Calu3 (cell line): ENCODE data around the gene GTPBP10. TPM values are rescaled to one million over a fixed set of nuclear protein-coding genes. Genes with fewer than 3 reads are reported as not detected.

Experiments
- BruUV-seq: library from RNA; stranded (reverse); fragments of 400-500 nt; replicated peaks from 2 replicates; lab custom pipeline; 2021; lab: Mats Ljungman, UMichigan
- CTCF ChIA-PET: fragments of 300-600 bp; sonication (Branson Sonifier 250); formaldehyde crosslinking; loops from one replicate; lab custom pipeline; 2022; ENCODE audit warnings: antibody characterized with exemption; lab: Charles Lee
- DNase-seq: peaks from one replicate; pipeline ENCODE4 v3.0.0; 2022
- H3K27ac Mint-ChIP-seq: one replicate; pipeline ENCODE4 v1.8.0; 2022; ENCODE audit warnings: mixed read lengths; ENCODE audit not compliant: unreplicated experiment
- H3K27me3 Mint-ChIP-seq: one replicate; pipeline ENCODE4 v1.8.0; 2022; ENCODE audit warnings: mixed read lengths; ENCODE audit not compliant: unreplicated experiment
- H3K36me3 Mint-ChIP-seq: one replicate; pipeline ENCODE4 v1.8.0; 2022; ENCODE audit warnings: mild to moderate bottlenecking, moderate library complexity, mixed read lengths; ENCODE audit not compliant: insufficient read depth, unreplicated experiment
- H3K4me1 Mint-ChIP-seq: one replicate; pipeline ENCODE4 v1.8.0; 2022; ENCODE audit warnings: mild to moderate bottlenecking, low read depth, mixed read lengths; ENCODE audit not compliant: unreplicated experiment
- H3K4me3 Mint-ChIP-seq: one replicate; pipeline ENCODE4 v1.8.0; 2022; ENCODE audit warnings: mild to moderate bottlenecking, low read depth, moderate library complexity, mixed read lengths; ENCODE audit not compliant: unreplicated experiment
- H3K9me3 Mint-ChIP-seq: one replicate; pipeline ENCODE4 v1.8.0; 2022; ENCODE audit warnings: low read depth, mixed read lengths; ENCODE audit not compliant: unreplicated experiment
- intact Hi-C: fragments of 100-400 bp; cut with micrococcal nuclease; formaldehyde crosslinking; loops from one replicate; pipeline ENCODE4 v1.10.0; 2022; ENCODE audit not compliant: unreplicated experiment
- total RNA-seq: library from RNA; stranded (reverse); gene quantifications from 2 replicates; pipeline ENCODE4 v1.2.3, GENCODE V29; 2022
- TF ChIP-seq, protein P1 (sequence below): fragments of 200-600 bp; IDR thresholded peaks from one replicate; pipeline ENCODE4 v1.8.0; 2022; ENCODE audit warnings: antibody characterized with exemption; ENCODE audit not compliant: unreplicated experiment

The GTPBP10 gene
- total RNA-seq, 1 experiment from 2014 or later: 22.5 TPM

DNA sequence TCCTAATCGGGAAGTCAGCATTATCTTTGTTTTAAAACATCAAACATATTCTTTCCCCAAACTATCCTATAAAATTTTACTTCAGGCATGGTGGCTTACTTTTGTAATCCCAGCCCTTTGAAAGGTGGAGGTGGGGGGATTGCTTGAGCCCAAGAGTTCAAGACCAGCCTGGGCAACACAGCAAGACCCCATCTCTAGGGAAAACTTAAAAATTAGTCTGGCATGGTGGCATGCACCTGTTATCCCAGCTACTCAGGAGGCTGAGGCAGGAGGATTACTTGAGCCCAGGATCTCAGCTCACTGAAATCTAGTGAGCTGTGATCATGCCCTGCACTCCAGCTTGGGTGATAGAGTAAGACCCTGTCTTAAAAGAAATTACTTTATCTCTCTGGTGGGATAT, 61.6 kb downstream of the GTPBP10 start:
- H3K4me3 Mint-ChIP-seq: no peak overlapping the region
- H3K27ac Mint-ChIP-seq: no peak overlapping the region
- no TSS peak for BruUV-seq
- intact Hi-C loops: no loop called here
- H3K27me3 Mint-ChIP-seq: no peaks in the 10 kb centered on the region
- H3K4me1 Mint-ChIP-seq: peaks cover 25% of the 10 kb centered on the region
- H3K9me3 Mint-ChIP-seq: no peaks in the 10 kb centered on the region
- CTCF ChIA-PET: no interaction called here
- TF ChIP-seq, protein P1, sequence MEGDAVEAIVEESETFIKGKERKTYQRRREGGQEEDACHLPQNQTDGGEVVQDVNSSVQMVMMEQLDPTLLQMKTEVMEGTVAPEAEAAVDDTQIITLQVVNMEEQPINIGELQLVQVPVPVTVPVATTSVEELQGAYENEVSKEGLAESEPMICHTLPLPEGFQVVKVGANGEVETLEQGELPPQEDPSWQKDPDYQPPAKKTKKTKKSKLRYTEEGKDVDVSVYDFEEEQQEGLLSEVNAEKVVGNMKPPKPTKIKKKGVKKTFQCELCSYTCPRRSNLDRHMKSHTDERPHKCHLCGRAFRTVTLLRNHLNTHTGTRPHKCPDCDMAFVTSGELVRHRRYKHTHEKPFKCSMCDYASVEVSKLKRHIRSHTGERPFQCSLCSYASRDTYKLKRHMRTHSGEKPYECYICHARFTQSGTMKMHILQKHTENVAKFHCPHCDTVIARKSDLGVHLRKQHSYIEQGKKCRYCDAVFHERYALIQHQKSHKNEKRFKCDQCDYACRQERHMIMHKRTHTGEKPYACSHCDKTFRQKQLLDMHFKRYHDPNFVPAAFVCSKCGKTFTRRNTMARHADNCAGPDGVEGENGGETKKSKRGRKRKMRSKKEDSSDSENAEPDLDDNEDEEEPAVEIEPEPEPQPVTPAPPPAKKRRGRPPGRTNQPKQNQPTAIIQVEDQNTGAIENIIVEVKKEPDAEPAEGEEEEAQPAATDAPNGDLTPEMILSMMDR: no peak
- no peak for DNase-seq
- peaks cover 7% of the 10 kb centered on the region for H3K36me3 Mint-ChIP-seq

DNA sequence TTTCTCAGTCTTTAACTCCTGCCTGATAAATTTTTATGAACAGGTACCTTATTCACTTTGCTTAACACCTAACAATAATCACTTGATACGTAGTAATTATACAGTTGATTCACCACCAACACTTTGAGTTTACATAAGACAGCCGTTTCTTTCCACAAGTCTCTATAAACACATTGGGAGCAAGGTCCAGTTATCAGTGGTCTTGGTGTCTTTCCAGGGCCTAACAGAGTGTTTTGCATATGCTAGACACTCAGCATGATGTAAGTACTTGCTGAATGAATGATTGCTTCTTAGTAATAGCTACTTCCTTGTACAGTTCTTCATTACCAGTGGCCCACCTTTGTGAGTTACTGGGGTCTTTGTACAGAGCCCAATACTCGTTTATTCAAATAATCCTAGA, 63.2 kb downstream of the GTPBP10 start:
- no peak for DNase-seq
- peaks cover 25% of the 10 kb centered on the region for H3K4me1 Mint-ChIP-seq
- H3K27ac Mint-ChIP-seq: no peak overlapping the region
- TF ChIP-seq, protein P1: no peak
- H3K27me3 Mint-ChIP-seq: no peaks in the 10 kb centered on the region
- no peak overlapping the region for H3K4me3 Mint-ChIP-seq
- CTCF ChIA-PET: interaction anchor here (1.4 kb wide), 1 partner anchor 11 kb away, joined by 3 read pairs; no protein-coding TSS in a partner anchor
- no TSS peak for BruUV-seq
- no peaks in the 10 kb centered on the region for H3K36me3 Mint-ChIP-seq
- no peaks in the 10 kb centered on the region for H3K9me3 Mint-ChIP-seq
- intact Hi-C loops: loop anchor here (5.0 kb wide), 2 partner anchors 62 to 257 kb away; partner anchors contain the start of genes GTPBP10 and STEAP1

DNA sequence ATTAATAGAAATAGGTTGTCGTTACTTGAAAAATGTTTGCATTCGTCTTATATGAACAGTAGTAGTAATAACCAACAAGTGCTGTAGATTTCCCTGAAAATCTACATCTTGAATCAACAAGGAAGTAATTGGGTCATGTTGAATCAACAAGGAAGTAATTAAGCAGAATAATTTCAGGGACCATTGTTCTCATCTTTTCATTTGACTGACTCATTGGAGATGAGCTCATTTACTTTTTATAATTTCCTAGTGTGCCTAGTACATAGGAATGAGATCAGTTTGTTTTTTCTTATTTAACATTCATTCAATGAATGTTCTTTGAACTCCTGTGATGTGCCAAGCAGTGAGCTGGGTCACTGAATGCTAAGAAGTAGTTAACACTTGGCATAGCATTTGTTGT, 65.0 kb downstream of the GTPBP10 start:
- no peak for DNase-seq
- H3K9me3 Mint-ChIP-seq: no peaks in the 10 kb centered on the region
- no peaks in the 10 kb centered on the region for H3K36me3 Mint-ChIP-seq
- intact Hi-C loops: loop anchor here (5.0 kb wide), 2 partner anchors 64 to 259 kb away; partner anchors contain the start of genes GTPBP10 and STEAP1
- H3K4me1 Mint-ChIP-seq: peaks cover 25% of the 10 kb centered on the region
- CTCF ChIA-PET: interaction anchor here (1.1 to 1.3 kb wide), 2 partner anchors 99 to 185 kb away, joined by 3 to 6 read pairs; partner anchors contain the start of gene CDK14
- no peak overlapping the region for H3K4me3 Mint-ChIP-seq
- TF ChIP-seq, protein P1: no peak
- H3K27me3 Mint-ChIP-seq: no peaks in the 10 kb centered on the region
- no TSS peak for BruUV-seq
- H3K27ac Mint-ChIP-seq: no peak overlapping the region

DNA sequence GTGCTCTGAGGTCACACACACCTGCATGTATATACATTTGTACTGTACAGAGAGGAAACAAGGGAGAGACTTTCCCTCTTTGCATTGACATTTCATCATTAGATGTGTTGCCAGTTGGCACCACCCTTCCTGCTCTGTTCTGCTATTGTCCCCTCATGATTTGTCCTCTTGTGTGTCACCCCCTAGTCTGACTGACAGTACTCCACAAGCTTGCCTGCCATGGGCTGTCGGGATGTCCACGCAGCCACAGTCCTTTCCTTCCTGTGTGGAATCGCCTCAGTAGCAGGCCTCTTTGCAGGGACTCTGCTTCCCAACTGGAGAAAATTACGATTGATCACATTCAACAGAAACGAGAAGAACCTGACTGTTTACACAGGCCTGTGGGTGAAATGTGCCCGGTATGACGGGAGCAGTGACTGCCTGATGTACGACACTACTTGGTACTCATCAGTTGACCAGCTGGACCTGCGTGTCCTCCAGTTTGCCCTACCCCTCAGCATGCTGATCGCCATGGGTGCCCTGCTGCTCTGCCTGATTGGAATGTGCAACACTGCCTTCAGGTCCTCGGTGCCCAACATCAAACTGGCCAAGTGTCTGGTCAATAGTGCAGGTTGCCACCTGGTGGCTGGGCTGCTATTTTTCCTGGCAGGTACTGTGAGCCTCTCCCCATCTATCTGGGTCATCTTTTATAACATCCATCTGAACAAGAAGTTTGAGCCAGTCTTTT, 66.1 kb downstream of the GTPBP10 start:
- intact Hi-C loops: loop anchor here (1.0 to 5.0 kb wide), 3 partner anchors 65 to 260 kb away; partner anchors contain the start of genes GTPBP10 and STEAP1
- no peak overlapping the region for H3K4me3 Mint-ChIP-seq
- no peaks in the 10 kb centered on the region for H3K9me3 Mint-ChIP-seq
- CTCF ChIA-PET: interaction anchor here (1.3 kb wide), 1 partner anchor 100 kb away, joined by 6 read pairs; no protein-coding TSS in a partner anchor
- BruUV-seq: no TSS peak
- H3K36me3 Mint-ChIP-seq: no peaks in the 10 kb centered on the region
- peaks cover 19% of the 10 kb centered on the region for H3K4me1 Mint-ChIP-seq
- no peak overlapping the region for H3K27ac Mint-ChIP-seq
- TF ChIP-seq, protein P1: no peak
- no peaks in the 10 kb centered on the region for H3K27me3 Mint-ChIP-seq
- DNase-seq: peak; percentile 66
